ENCODE data around the gene YAE1.

- TF ChIP-seq POLR2A (IDR thresholded peaks at IDR 0.05) = no peak
- no peak for TF ChIP-seq CTCF (IDR thresholded peaks at IDR 0.05)
Measured at GRCh38 chr7:39529582-39529981, 36.6 kb upstream of the YAE1 start.
